Loucy (cell line): ENCODE results near the gene PAF1.
"Not testable (repeated sequence)": the region's sequence is repeated elsewhere in the genome, so short reads cannot be mapped to it uniquely, and the experiment has no call there.

ENCODE experiments used
- EZH2phosphoT487 ChIP-seq: fragments of 200-600 bp; IDR thresholded peaks from 2 replicates; pipeline ENCODE4 v1.6.1; 2018; ENCODE audit warnings: antibody characterized with exemption, mild to moderate bottlenecking, moderate library complexity, borderline replicate concordance
- TF ChIP-seq, protein P1 (sequence below): fragments of 200-600 bp; sonication (generic); conservative IDR thresholded peaks from 2 replicates; pipeline ENCODE4 v1.5.1; 2014; ENCODE audit warnings: mild to moderate bottlenecking, antibody characterized with exemption, low read length

DNA sequence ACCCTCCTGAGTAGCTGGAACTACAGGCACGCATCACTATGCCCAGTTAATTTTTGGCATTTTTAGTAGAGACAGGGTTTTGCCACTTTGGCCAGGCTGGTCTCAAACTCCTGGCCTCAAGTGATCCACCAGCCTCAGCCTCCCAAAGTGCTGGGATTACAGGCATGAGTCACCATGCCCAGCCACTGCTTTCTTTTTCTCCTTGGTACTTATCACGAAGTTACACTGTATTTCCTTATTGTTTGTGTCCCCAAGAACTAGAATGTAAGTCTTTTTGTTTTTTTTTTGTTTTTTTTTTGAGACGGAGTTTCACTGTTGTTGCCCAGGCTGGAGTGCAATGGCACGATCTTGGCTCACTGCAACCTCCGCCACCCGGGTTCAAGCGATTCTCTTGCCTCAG is 50.8 kb downstream of the PAF1 start:
- TF ChIP-seq EZH2phosphoT487, result not testable (repeated sequence)
- TF ChIP-seq, protein P1, sequence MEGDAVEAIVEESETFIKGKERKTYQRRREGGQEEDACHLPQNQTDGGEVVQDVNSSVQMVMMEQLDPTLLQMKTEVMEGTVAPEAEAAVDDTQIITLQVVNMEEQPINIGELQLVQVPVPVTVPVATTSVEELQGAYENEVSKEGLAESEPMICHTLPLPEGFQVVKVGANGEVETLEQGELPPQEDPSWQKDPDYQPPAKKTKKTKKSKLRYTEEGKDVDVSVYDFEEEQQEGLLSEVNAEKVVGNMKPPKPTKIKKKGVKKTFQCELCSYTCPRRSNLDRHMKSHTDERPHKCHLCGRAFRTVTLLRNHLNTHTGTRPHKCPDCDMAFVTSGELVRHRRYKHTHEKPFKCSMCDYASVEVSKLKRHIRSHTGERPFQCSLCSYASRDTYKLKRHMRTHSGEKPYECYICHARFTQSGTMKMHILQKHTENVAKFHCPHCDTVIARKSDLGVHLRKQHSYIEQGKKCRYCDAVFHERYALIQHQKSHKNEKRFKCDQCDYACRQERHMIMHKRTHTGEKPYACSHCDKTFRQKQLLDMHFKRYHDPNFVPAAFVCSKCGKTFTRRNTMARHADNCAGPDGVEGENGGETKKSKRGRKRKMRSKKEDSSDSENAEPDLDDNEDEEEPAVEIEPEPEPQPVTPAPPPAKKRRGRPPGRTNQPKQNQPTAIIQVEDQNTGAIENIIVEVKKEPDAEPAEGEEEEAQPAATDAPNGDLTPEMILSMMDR, result not testable (repeated sequence)
